ENCODE results near the gene EML1.

The EML1 gene

GRCh38 chr14:99820702-99821331 lies 27.6 kb downstream of the EML1 start:
- Histone ChIP-seq H3K4me1 (ENCODE audit: control insufficient read depth in 1 of 2, insufficient read depth in 1 of 2, low read depth in 1 of 2, low read length in 1 of 2) (no peaks in the 10 kb centered on the region), H3K27me3 (peaks cover 67% of the 10 kb centered on the region), H3K27ac (no peak overlapping the region), H3K36me3 (no peaks in the 10 kb centered on the region), H3K4me3 (ENCODE audit: low read depth in 1 of 2, low read length in 1 of 2) (no peak overlapping the region), H3K9me3 (no peaks in the 10 kb centered on the region)
- no peak for TF ChIP-seq CTCF (IDR thresholded peaks at IDR 0.05)

- no peak overlapping the region for H3K27ac ChIP-seq
- no peak overlapping the region for H3K4me3 ChIP-seq (ENCODE audit: low read depth in 1 of 2, low read length in 1 of 2)
- no peaks in the 10 kb centered on the region for H3K36me3 ChIP-seq
- H3K4me1 ChIP-seq (ENCODE audit: control insufficient read depth in 1 of 2, insufficient read depth in 1 of 2, low read depth in 1 of 2, low read length in 1 of 2), result no peaks in the 10 kb centered on the region
- H3K9me3 ChIP-seq, result no peaks in the 10 kb centered on the region
- no peak for TF ChIP-seq CTCF (IDR thresholded peaks at IDR 0.05)
- H3K27me3 ChIP-seq, result peaks cover 67% of the 10 kb centered on the region
Measured at GRCh38 chr14:99821519-99822508, 28.6 kb downstream of the EML1 start.

GRCh38 chr14:99822800-99823455 lies 29.7 kb downstream of the EML1 start:
- peaks cover 57% of the 10 kb centered on the region for H3K27me3 ChIP-seq
- H3K9me3 ChIP-seq, result no peaks in the 10 kb centered on the region
- no peak for TF ChIP-seq CTCF (IDR thresholded peaks at IDR 0.05)
- no peak overlapping the region for H3K27ac ChIP-seq
- H3K36me3 ChIP-seq, result no peaks in the 10 kb centered on the region
- H3K4me1 ChIP-seq (ENCODE audit: control insufficient read depth in 1 of 2, insufficient read depth in 1 of 2, low read depth in 1 of 2, low read length in 1 of 2), result no peaks in the 10 kb centered on the region
- no peak overlapping the region for H3K4me3 ChIP-seq (ENCODE audit: low read depth in 1 of 2, low read length in 1 of 2)

- Histone ChIP-seq H3K27me3 (peaks cover 54% of the 10 kb centered on the region), H3K4me3 (ENCODE audit: low read depth in 1 of 2, low read length in 1 of 2) (no peak overlapping the region), H3K27ac (no peak overlapping the region), H3K4me1 (ENCODE audit: control insufficient read depth in 1 of 2, insufficient read depth in 1 of 2, low read depth in 1 of 2, low read length in 1 of 2) (no peaks in the 10 kb centered on the region), H3K9me3 (no peaks in the 10 kb centered on the region), H3K36me3 (no peaks in the 10 kb centered on the region)
- TF ChIP-seq CTCF (IDR thresholded peaks at IDR 0.05), result no peak
Measured at GRCh38 chr14:99824776-99825175, 31.6 kb downstream of the EML1 start.

GRCh38 chr14:99829450-99829849 lies 36.2 kb downstream of the EML1 start:
- H3K27me3 ChIP-seq, result peaks cover 52% of the 10 kb centered on the region
- no peaks in the 10 kb centered on the region for H3K9me3 ChIP-seq
- no peaks in the 10 kb centered on the region for H3K36me3 ChIP-seq
- no peaks in the 10 kb centered on the region for H3K4me1 ChIP-seq (ENCODE audit: control insufficient read depth in 1 of 2, insufficient read depth in 1 of 2, low read depth in 1 of 2, low read length in 1 of 2)
- TF ChIP-seq CTCF (IDR thresholded peaks at IDR 0.05), result no peak
- H3K27ac ChIP-seq, result no peak overlapping the region
- no peak overlapping the region for H3K4me3 ChIP-seq (ENCODE audit: low read depth in 1 of 2, low read length in 1 of 2)

All from neutrophil (primary cell).